Cardiac septum (tissue), 1 donor: ENCODE measurements around the gene DOCK10. TPM values are rescaled to one million over a fixed set of nuclear protein-coding genes. Genes with fewer than 3 reads are reported as not detected.
"Not testable (repeated sequence)": the region's sequence is repeated elsewhere in the genome, so short reads cannot be mapped to it uniquely, and the experiment has no call there.

Experiments used
- DNase-seq: peaks from one replicate; pipeline ENCODE4 v3.0.0-alpha.2; 2020; ENCODE audit warnings: low spot score
- intact Hi-C: fragments of 100-400 bp; cut with DNase I; formaldehyde crosslinking; loops from one replicate; pipeline ENCODE4 v1.14.0; 2022
- total RNA-seq: library from RNA; stranded (reverse); fragmentation: NEBNext Ultra II Directional; extraction: Animal tissue kit (Norgen Biotek cat#: 25700); gene quantifications from one replicate; pipeline ENCODE4 v1.2.1, GENCODE V29; 2021
- donor health status: DM: no; HTN: no; CAD: no.

The DOCK10 gene
- total RNA-seq, 1 donor from 2014 or later: 2.6 TPM

GRCh38 chr2:224931956-224932355, 110.3 kb downstream of the DOCK10 start:
- DNase-seq: no peak
- intact Hi-C loops: no loop called here

DNA sequence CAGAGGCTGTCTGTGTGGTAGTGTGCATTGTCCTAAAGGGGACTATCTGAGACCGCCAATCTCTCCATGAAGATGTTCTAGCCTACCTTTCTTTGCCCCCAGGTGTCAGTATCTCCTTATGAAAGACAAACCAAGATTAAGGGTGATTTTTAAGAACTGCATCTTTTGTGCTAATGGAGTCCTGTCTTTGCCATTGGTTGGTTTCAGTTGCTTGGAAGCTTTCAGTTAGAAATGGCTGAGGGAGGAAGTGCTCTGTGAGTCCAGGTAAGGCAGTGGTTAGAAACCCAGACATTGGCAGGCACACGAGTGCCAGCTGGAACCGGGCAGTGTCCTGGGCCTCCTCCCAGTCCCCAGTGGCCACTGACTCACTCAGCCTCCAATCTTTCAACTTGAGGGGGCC, 111.3 kb downstream of the DOCK10 start:
- DNase-seq: no peak
- intact Hi-C loops: no loop called here

DNA sequence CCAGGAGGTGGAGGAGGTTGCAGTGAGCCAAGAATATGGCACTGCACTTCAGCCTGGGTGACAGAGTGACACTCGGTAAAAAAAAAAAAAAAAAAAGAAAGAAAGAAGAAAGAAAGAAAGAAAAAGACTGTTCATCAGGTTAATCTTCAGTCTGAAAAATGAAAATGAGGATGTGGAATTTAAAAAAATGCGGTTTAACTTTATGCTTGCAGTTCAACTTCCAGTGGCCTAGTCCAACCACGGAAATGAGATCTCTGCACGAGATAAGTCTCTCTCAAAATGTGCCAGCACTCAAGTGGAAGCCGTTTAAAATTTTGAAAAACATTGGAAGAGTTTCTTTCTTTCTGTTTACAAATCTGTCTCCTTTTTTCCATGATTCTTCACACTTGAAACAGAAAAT, 112.1 kb downstream of the DOCK10 start:
- intact Hi-C loops: no loop called here
- DNase-seq: no peak

- intact Hi-C loops: no loop called here
- DNase-seq: no peak
Measured at GRCh38 chr2:224929512-224929911, 112.8 kb downstream of the DOCK10 start.

DNA sequence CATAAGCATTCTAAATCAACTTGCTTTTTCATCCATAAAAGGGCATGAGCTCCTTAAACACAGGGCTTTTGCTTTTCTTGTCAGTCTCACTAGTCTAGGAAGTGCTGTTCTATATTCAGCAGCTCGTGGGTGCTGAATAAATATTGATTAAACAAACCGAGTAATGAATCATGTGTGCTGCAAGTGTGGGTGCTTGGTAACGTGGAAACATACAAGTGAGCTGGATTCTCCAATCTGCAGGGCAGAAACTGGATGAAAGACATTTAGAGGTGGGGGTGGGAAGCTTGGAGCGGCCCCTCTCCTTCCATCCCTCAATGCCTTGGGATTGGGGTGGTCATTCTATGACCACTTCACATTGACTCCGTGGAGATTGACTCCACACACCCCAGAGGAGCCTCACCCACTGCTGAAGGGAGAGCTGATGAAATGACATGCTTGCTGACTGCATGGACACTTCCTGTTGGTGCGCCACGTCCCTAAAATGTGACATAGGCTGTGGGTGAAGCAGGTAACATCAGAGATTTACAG, 114.6 kb downstream of the DOCK10 start:
- intact Hi-C loops: no loop called here
- no peak for DNase-seq

- intact Hi-C loops: no loop called here
Measured at GRCh38 chr2:224927011-224927410, 115.3 kb downstream of the DOCK10 start.

GRCh38 chr2:224925810-224926100, 116.5 kb downstream of the DOCK10 start:
- no peak for DNase-seq
- intact Hi-C loops: no loop called here

More at GRCh38 chr2:224927011-224927410, 115.3 kb downstream of the DOCK10 start:
- DNase-seq: no peak

GRCh38 chr2:224925061-224925809, 117.0 kb downstream of the DOCK10 start:
- intact Hi-C loops: no loop called here
- no peak for DNase-seq

DNA sequence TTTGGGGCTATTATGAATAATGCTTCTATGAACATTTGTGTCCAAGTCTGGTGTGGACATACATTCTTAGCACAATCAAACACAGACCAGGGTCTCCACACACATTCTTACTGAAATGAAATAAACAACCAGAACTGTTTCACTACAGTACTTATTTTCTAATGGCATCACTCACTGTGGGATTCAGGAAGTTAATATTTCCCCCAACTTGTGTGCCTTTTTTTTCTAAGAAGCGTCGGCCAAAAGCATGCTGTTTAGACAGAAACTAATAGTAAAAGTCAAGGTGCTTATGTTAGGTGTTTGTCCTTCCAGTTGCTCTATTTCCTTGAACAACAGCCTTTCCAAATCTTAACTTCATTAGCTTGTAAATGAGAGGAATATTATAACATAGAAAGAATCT, 117.6 kb downstream of the DOCK10 start:
- DNase-seq: no peak
- intact Hi-C loops: no loop called here

GRCh38 chr2:224922142-224922727, 120.0 kb downstream of the DOCK10 start:
- intact Hi-C loops: no loop called here
- no peak for DNase-seq

GRCh38 chr2:224919472-224920110, 122.7 kb downstream of the DOCK10 start:
- intact Hi-C loops: no loop called here

GRCh38 chr2:224918626-224919471, 123.4 kb downstream of the DOCK10 start:
- no peak for DNase-seq
- intact Hi-C loops: no loop called here

More at GRCh38 chr2:224919472-224920110, 122.7 kb downstream of the DOCK10 start:
- no peak for DNase-seq

- DNase-seq, intact Hi-C loops: not testable (repeated sequence)
Measured at GRCh38 chr2:224917246-224917645, 125.0 kb downstream of the DOCK10 start.

DNA sequence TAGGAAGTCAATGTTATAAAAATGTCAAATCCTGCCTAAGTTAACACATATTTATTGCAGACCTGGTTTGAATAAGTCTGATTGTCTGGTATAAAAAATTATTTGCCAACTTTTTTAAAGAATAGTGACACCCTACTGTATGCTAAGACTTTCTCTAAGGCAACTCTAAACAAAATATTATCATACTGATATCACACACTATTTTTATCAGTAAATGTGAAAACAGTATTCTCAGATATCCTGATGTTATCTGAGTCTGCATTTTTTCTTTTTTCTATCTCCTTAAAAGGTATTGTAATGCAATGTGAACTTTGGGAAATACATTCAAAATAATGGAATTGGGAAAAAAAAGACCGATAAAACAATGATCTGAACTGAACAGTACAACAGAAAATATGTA, 127.1 kb downstream of the DOCK10 start:
- no peak for DNase-seq
- intact Hi-C loops: no loop called here

- DNase-seq: no peak
- intact Hi-C loops: no loop called here
Measured at GRCh38 chr2:224910574-224910925, 131.7 kb downstream of the DOCK10 start.

- intact Hi-C loops: no loop called here
Measured at GRCh38 chr2:224909885-224910573, 132.2 kb downstream of the DOCK10 start.

GRCh38 chr2:224908818-224909217, 133.4 kb downstream of the DOCK10 start:
- intact Hi-C loops: no loop called here
- no peak for DNase-seq

More at GRCh38 chr2:224909885-224910573, 132.2 kb downstream of the DOCK10 start:
- no peak for DNase-seq

DNA sequence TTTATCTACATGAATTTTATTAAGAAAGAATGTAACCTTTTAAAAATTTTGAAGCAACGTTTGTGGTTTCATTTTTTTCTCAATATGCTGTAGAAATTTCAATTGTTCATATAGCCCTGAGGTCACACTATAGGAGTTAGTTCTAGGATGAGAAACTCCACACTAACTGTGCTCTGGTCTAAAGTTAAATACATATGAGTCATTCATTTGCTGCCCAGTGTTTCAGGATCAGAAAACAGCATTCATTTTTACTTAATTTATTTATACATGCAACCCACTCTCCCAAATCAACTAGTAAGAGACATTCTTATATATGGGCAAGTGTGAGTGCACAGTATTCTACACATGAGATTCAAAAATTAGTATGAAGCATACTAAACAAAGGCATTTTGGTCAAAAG, 137.9 kb downstream of the DOCK10 start:
- intact Hi-C loops: no loop called here
- no peak for DNase-seq

GRCh38 chr2:224903621-224904020, 138.6 kb downstream of the DOCK10 start:
- no peak for DNase-seq

More at GRCh38 chr2:224903621-224904020, 138.6 kb downstream of the DOCK10 start:
- intact Hi-C loops: no loop called here
